Activated CD4-positive, alpha-beta T cell treated with anti-CD3 and anti-CD28 coated beads for 4 hours (primary cell): Measurements from ENCODE around the gene CCDC170.
"Not testable (repeated sequence)": the region's sequence is repeated elsewhere in the genome, so short reads cannot be mapped to it uniquely, and the experiment has no call there.

Experiments
- DNase-seq, 2 donors: peaks; one replicate each; pipeline ENCODE4 v3.0.0-alpha.2; 2020

CCDC170 gene

DNA sequence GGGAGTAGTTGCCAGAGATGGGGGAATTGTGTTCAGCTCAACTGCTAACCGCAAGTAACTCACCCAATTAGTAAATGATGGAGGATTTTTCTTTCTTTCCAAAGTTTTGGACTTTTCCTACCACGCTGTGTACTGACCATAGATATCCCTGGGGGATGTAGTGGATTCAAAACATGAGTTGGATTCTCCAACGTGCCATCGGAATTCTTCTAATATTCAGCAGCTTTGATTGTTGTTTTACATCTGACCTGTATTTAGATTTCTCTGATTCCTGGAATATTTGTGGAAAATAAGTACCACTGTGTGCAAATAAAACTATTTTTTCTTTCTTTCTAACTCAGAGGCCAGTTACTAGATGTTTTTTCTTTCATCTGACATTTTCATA, 1.1 kb downstream of the CCDC170 start:
- no peak for DNase-seq

- DNase-seq: no peak
Measured at GRCh38 chr6:151495380-151495779, 1.6 kb downstream of the CCDC170 start.

GRCh38 chr6:151497905-151498304, 4.1 kb downstream of the CCDC170 start:
- no peak for DNase-seq

DNA sequence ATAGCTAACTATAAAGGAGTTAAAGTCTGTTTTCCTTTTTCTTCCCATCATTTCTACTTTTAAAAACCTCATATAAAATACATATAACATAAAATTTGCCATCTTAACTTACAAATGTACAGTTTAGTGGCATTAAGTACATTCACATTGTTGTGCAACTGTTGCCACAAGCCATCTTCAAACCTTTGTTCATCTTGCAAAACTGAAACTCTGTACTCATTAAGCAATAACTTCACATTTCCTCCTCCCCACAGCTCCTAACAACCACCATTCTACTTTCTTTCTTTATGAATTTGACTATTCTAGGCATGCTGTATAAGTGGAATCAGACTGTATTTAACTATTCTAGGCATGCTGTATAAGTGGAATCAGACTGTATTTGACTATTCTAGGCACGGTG, 4.5 kb downstream of the CCDC170 start:
- no peak for DNase-seq

DNA sequence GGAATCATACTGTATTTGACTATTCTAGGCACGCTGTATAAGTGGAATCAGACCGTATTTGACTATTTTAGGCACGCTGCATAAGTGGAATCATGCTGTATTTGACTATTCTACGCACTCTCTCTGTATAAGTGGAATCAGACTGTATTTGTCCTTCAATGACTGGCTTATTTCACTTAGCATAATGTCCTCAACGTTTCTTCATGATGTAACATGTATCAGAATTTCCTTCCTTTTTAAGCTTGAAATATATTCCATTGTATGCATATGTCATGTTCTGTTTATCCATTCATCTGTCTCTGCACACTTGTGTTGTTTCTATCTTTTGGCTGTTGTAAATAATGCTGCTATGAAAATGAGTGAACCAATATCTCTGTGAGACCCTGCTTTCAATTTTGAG, 5.7 kb downstream of the CCDC170 start:
- DNase-seq: no peak

- no peak for DNase-seq
Measured at GRCh38 chr6:151501511-151502136, 7.8 kb downstream of the CCDC170 start.

DNA sequence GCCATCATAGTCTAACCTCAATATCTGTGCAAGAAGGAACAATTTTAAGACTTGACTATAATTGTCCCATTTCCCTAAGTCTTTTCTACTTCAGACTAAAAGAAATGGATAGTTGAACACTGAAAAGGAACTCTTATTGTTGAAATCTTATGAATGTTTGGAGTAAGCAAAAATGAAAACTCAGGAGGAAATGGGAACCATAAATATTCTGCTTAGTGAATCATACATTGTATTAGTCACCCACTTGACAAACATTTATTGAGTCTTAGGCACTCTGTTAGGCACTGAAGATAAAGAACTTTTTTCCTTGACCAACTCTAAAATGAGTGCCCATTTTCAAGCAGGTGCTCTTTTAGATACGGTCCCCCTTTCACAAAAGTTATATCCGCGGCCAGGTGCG, 8.7 kb downstream of the CCDC170 start:
- no peak for DNase-seq

DNA sequence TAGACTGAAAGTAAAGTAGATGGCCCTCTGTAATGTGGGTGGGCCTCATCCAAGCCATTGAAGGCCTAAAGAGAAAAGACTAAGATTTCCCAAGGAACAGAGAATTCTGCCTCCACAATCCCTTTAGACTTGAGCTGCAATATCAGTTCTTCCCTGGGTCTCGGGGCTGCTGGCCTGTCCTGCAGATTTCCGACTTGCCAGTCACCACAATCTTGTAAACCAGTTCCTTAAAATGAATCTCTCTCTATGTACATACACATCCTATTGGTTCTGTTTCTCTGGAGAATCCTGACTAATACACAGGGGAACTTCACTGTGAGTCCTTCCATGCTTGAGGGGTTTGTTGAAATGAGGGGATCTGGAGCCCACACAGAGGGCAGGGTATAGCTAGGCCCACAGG, 12.9 kb downstream of the CCDC170 start:
- DNase-seq: no peak

GRCh38 chr6:151509048-151509447, 15.2 kb downstream of the CCDC170 start:
- DNase-seq: no peak

DNA sequence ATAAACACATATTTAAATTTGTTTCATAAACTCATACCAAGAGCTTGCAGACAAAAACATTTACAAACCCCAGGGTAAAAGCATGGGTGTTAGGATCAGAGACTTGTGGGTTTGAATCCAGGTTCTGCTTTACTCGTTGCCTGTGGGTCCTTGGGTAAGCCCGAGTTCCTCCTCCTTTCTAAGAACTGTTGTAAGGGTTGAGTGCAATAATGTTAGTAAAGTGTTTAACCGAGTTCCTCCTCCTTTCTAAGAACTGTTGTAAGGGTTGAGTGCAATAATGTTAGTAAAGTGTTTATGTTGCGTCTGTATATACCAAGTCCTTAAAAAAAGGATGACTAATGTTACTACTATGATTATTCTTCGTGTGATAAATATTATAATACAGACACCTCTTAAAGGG, 18.7 kb downstream of the CCDC170 start:
- no peak for DNase-seq

- no peak for DNase-seq
Measured at GRCh38 chr6:151514000-151514730, 20.3 kb downstream of the CCDC170 start.

GRCh38 chr6:151518992-151519391, 25.2 kb downstream of the CCDC170 start:
- not testable (repeated sequence) for DNase-seq

DNA sequence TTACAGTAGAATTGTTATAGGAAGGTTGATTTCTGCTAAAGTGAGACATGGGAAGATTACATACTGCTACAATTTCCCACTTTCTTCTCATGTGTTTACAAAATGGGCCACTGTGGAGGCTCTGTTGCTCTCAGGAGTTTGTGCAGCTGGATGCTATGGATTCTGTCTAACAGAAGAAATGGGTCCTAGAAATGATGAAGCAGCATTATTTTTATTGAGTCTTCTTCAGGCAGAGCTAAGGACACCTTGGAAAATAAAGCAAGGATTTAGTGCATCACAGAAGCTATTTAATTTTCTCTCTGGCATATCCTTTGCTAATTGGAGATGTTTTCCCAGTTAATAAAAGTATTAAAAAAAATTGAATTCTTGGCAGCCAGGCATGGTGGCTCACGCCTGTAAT, 29.2 kb downstream of the CCDC170 start:
- DNase-seq: no peak

- DNase-seq: no peak
Measured at GRCh38 chr6:151524059-151524458, 30.2 kb downstream of the CCDC170 start.

- no peak for DNase-seq
Measured at GRCh38 chr6:151534576-151534975, 40.8 kb downstream of the CCDC170 start.

- DNase-seq: no peak
Measured at GRCh38 chr6:151535476-151536187, 41.8 kb downstream of the CCDC170 start.

- DNase-seq: no peak
Measured at GRCh38 chr6:151536188-151536479, 42.3 kb downstream of the CCDC170 start.

GRCh38 chr6:151537556-151537955, 43.7 kb downstream of the CCDC170 start:
- DNase-seq: no peak

DNA sequence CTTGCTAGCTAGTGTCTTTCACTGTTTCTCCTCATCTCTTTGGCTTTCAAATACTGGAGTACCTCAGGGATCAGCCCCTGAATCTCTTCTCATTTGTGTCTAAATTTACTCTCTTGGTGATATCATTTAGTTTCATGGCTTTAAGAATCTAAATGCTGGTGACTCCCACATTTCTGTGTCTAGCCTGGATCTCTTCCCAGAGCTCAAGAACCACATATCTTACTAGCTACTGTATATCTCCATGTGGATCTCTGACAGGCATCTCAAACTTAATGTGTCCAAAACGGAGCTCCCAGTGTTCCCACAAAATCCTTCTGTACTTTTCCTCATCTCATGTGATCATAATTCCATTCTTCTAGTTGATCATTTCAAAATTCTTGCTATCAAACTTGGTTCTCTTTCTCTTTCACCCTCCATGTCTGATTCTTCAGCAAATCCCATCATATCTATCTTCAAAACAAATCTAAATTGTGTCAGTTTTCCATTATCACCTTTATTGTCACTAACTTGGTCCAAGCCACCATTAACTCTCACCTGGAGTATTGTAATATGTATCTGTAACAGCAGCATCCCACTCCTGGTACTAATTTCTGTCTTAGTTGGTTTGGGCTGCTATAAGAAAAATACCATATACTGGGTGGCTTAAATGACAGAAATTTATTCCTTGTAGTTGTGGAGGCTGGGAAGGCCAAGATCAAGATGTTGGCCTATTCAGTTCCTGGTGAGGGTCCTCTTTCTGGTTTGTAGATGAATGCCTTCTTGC, 45.9 kb downstream of the CCDC170 start:
- DNase-seq: no peak

DNA sequence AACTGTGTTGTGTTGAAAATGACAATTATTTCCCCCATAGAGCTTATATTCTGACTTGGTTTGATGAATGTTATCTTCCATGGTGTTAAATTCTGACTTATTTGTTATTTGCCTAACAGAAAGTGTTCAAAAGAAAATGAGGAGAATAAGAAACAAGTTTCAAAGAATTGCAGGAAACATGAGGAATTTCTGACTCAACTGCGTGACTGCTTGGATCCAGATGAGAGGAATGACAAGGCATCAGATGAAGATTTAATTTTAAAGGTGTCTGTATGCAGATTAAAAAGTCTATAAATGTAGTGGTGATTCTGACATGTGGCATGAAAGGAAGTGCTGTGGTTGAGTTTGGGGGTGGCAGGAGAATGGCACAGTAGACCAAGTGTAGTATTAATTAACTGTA, 50.6 kb downstream of the CCDC170 start:
- no peak for DNase-seq

DNA sequence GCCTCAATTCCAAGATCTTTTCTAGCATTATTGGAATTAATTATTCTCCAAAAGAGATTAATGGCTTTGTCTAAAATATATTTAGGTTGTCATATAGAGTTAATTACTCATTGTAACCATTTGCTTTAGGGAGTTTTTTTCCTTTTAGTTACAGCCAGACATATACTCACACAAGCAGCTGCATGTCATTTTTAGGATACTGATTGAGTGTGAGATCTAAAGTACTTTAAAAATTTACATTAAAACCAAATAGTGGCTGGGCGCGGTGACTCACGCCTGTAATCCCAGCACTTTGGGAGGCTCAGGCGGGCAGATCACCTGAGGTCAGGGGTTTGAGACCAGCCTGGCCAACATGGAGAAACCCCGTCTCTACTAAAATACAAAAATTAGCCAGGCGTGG, 51.1 kb downstream of the CCDC170 start:
- not testable (repeated sequence) for DNase-seq

DNA sequence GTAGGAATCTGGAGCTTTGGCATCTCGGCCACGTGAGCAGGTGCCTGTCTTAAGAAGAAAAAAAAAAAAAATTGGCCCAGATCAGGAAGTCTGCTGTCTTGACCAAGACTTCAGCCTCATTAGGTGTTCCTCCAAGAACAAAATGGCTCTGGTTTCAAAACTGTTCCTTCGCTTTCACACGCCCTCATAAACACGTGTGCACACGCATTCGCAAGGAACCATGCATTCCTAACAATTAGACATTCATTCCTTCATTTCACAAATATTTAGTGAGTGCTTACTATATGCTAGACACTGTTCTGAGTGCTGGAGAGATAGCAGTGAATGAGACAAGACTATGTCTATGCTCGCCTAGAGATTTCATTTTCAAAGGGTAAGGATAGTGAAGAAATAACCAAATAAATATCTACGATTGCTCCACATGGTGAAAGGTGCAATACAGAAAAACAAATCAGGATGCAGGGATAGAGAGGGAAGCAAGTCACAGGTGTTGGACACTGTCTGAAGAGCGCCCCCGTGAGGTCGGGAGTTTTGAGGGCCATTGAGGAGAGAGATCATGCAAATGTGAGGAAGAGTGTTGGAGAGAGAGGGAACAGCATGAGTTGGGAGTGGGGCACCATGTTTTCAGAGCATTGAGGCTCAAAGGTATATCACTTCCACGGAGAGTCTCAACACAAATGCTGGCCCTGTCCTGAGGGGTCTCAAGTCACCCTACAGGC, 53.3 kb downstream of the CCDC170 start:
- DNase-seq: no peak

DNA sequence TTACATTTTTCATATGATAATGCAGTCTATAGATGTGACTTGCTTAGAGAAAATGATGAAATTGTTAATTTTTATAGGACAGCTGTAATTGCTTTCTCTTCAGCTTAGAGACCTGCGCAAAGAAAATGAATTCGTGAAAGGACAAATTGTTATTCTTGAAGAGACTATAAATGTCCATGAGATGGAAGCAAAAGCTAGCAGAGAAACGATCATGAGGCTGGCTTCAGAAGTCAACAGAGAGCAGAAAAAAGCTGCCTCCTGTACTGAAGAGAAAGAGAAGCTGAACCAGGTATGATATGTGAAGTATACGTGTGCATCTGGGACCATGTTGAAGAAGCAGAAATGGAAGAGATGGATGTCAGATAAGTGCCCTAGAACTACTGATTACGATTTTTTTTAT, 54.4 kb downstream of the CCDC170 start:
- no peak for DNase-seq
